Neural cell (in vitro differentiated cells): ENCODE data around the gene ZCCHC10. TPM values are rescaled to one million over a fixed set of nuclear protein-coding genes. Genes with fewer than 3 reads are reported as not detected.

Source experiments
- H2AFZ ChIP-seq: fragments of 200-600, 300-800 bp; sonication (generic), shearing (Covaris generic); 2 replicates; pipeline ENCODE4 v1.6.0; 2014; ENCODE audit warnings: low read depth, mild to moderate bottlenecking, antibody characterized with exemption, low read length, moderate library complexity
- H3F3A ChIP-seq: fragments of 200-600 bp; shearing (Covaris generic); 2 replicates; pipeline ENCODE4 v1.6.1; 2016; ENCODE audit warnings: mild to moderate bottlenecking, moderate library complexity, mixed read lengths, antibody characterized with exemption, low read length; ENCODE audit not compliant: insufficient read depth, poor library complexity, severe bottlenecking
- H3K27ac ChIP-seq: fragments of 200-600, 300-800 bp; sonication (generic), shearing (Covaris generic); 2 replicates; pipeline ENCODE4 v1.5.1; 2014; ENCODE audit warnings: mild to moderate bottlenecking, low read length, moderate library complexity
- H3K27me3 ChIP-seq: fragments of 300-800, 200-600 bp; sonication (generic), shearing (Covaris generic); 2 replicates; pipeline ENCODE4 v1.6.0; 2014; ENCODE audit warnings: mild to moderate bottlenecking, low read depth, low read length, moderate library complexity; ENCODE audit not compliant: insufficient read depth
- H3K36me3 ChIP-seq: fragments of 300-800, 200-600 bp; sonication (generic), shearing (Covaris generic); 2 replicates; pipeline ENCODE4 v1.5.1; 2014; ENCODE audit warnings: mild to moderate bottlenecking, antibody characterized with exemption, low read length, moderate library complexity; ENCODE audit not compliant: insufficient read depth
- H3K4me2 ChIP-seq: fragments of 300-800, 200-600 bp; sonication (generic), shearing (Covaris generic); 2 replicates; pipeline ENCODE4 v1.6.0; 2014; ENCODE audit warnings: mild to moderate bottlenecking, low read length
- H3K4me3 ChIP-seq: fragments of 300-800, 200-600 bp; sonication (generic), shearing (Covaris generic); 2 replicates; pipeline ENCODE4 v1.5.1; 2014; ENCODE audit warnings: mild to moderate bottlenecking, low read length, moderate library complexity
- H3K79me2 ChIP-seq: fragments of 200-600 bp; shearing (Covaris generic); replicated peaks from 2 replicates; pipeline ENCODE4 v1.6.0; 2014; ENCODE audit warnings: mild to moderate bottlenecking, low read length, moderate library complexity; ENCODE audit not compliant: insufficient read depth
- H3K9ac ChIP-seq: fragments of 300-800, 200-600 bp; sonication (generic), shearing (Covaris generic); 2 replicates; pipeline ENCODE4 v1.6.1; 2016; ENCODE audit warnings: mild to moderate bottlenecking, low read length, mixed read lengths
- H3K9me2 ChIP-seq: fragments of 200-600 bp; shearing (Covaris generic); 2 replicates; pipeline ENCODE4 v1.6.1; 2016; ENCODE audit warnings: mild to moderate bottlenecking, low read length, mixed read lengths; ENCODE audit not compliant: insufficient read depth
- H3K9me3 ChIP-seq: fragments of 200-600, 300-800 bp; sonication (generic), shearing (Covaris generic); 2 replicates; pipeline ENCODE4 v1.6.1; 2016; ENCODE audit warnings: mild to moderate bottlenecking, mixed run types, low read length, moderate library complexity, mixed read lengths
- H4K20me1 ChIP-seq: fragments of 200-600 bp; shearing (Covaris generic); 2 replicates; pipeline ENCODE4 v1.6.1; 2016; ENCODE audit warnings: mild to moderate bottlenecking, mixed run types; ENCODE audit not compliant: insufficient read depth
- EP300 ChIP-seq: fragments of 450-650 bp; conservative IDR thresholded peaks from 2 replicates; pipeline ENCODE4 v1.6.1; 2014; ENCODE audit warnings: antibody characterized with exemption, mild to moderate bottlenecking, moderate library complexity; ENCODE audit not compliant: poor library complexity, severe bottlenecking
- EZH2 ChIP-seq: fragments of 200-600, 300-800 bp; shearing (Covaris generic), sonication (generic); IDR thresholded peaks from 2 replicates; pipeline ENCODE4 v1.6.1; 2014; ENCODE audit warnings: antibody characterized with exemption, low read length, borderline replicate concordance, mild to moderate bottlenecking; ENCODE audit not compliant: insufficient read depth, poor library complexity, severe bottlenecking
- MXI1 ChIP-seq: fragments of 450-650 bp; conservative IDR thresholded peaks from 2 replicates; pipeline ENCODE4 v1.6.1; 2014; ENCODE audit warnings: antibody characterized with exemption, mild to moderate bottlenecking; ENCODE audit not compliant: poor library complexity, severe bottlenecking
- POLR2AphosphoS5 ChIP-seq: IDR thresholded peaks from 2 replicates; pipeline ENCODE4 v1.6.1; 2012
- RAD21 ChIP-seq: fragments of 450-650 bp; conservative IDR thresholded peaks from 2 replicates; pipeline ENCODE4 v1.6.1; 2014; ENCODE audit warnings: antibody characterized with exemption, mild to moderate bottlenecking, moderate library complexity
- SMC3 ChIP-seq: fragments of 450-650 bp; conservative IDR thresholded peaks from 2 replicates; pipeline ENCODE4 v1.6.1; 2014; ENCODE audit warnings: antibody characterized with exemption, mild to moderate bottlenecking, moderate library complexity; ENCODE audit not compliant: poor library complexity
- TAF1 ChIP-seq: IDR thresholded peaks from 2 replicates; pipeline ENCODE4 v1.6.1; 2012; ENCODE audit warnings: low read depth
- polyA plus RNA-seq: library from polyadenylated mRNA; depleted of rRNA; stranded (reverse); fragments of >200 nt; gene quantifications from 2 replicates; pipeline ENCODE4 v1.2.3, GENCODE V29; 2014
- TF ChIP-seq, protein P1 (sequence below): fragments of 450-650 bp; IDR thresholded peaks from 2 replicates; pipeline ENCODE4 v1.5.1; 2014; ENCODE audit warnings: antibody characterized with exemption, mild to moderate bottlenecking, moderate library complexity; ENCODE audit not compliant: poor library complexity, severe bottlenecking
- TF ChIP-seq, protein P2 (sequence below): IDR thresholded peaks from 2 replicates; pipeline ENCODE4 v1.6.1; 2012; ENCODE audit warnings: borderline replicate concordance

The ZCCHC10 gene
- polyA plus RNA-seq, 1 donor from 2014 or later: 68.0 TPM

DNA sequence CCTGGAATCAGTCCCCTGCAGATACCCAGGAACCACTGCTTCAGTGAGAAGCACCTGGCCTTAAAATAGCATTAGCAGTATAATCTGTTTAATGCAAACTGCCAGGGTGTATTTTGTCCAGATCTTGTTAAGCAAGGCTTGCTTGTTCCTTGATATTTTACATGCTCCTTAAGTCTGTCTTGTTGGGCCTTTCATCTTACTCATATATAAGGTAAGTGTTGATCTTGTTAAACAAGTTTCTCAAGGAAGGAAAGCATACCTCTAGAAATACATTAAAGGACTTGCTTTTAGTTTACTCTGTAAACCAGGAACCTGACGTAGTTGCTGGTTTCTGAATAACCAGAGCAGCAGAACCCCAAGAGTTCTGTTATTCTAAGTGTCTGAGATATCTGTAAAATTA lies 39.1 kb upstream of the ZCCHC10 start:
- TF ChIP-seq EP300 (no peak), POLR2AphosphoS5 (no peak), TAF1 (no peak), RAD21 (no peak), MXI1 (no peak), SMC3 (no peak), EZH2 (no peak)
- TF ChIP-seq, protein P1, sequence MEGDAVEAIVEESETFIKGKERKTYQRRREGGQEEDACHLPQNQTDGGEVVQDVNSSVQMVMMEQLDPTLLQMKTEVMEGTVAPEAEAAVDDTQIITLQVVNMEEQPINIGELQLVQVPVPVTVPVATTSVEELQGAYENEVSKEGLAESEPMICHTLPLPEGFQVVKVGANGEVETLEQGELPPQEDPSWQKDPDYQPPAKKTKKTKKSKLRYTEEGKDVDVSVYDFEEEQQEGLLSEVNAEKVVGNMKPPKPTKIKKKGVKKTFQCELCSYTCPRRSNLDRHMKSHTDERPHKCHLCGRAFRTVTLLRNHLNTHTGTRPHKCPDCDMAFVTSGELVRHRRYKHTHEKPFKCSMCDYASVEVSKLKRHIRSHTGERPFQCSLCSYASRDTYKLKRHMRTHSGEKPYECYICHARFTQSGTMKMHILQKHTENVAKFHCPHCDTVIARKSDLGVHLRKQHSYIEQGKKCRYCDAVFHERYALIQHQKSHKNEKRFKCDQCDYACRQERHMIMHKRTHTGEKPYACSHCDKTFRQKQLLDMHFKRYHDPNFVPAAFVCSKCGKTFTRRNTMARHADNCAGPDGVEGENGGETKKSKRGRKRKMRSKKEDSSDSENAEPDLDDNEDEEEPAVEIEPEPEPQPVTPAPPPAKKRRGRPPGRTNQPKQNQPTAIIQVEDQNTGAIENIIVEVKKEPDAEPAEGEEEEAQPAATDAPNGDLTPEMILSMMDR: no peak
- TF ChIP-seq, protein P2, sequence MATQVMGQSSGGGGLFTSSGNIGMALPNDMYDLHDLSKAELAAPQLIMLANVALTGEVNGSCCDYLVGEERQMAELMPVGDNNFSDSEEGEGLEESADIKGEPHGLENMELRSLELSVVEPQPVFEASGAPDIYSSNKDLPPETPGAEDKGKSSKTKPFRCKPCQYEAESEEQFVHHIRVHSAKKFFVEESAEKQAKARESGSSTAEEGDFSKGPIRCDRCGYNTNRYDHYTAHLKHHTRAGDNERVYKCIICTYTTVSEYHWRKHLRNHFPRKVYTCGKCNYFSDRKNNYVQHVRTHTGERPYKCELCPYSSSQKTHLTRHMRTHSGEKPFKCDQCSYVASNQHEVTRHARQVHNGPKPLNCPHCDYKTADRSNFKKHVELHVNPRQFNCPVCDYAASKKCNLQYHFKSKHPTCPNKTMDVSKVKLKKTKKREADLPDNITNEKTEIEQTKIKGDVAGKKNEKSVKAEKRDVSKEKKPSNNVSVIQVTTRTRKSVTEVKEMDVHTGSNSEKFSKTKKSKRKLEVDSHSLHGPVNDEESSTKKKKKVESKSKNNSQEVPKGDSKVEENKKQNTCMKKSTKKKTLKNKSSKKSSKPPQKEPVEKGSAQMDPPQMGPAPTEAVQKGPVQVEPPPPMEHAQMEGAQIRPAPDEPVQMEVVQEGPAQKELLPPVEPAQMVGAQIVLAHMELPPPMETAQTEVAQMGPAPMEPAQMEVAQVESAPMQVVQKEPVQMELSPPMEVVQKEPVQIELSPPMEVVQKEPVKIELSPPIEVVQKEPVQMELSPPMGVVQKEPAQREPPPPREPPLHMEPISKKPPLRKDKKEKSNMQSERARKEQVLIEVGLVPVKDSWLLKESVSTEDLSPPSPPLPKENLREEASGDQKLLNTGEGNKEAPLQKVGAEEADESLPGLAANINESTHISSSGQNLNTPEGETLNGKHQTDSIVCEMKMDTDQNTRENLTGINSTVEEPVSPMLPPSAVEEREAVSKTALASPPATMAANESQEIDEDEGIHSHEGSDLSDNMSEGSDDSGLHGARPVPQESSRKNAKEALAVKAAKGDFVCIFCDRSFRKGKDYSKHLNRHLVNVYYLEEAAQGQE: no peak
- H3K79me2 ChIP-seq: peaks cover 24% of the 10 kb centered on the region
- peaks cover 6% of the 10 kb centered on the region for H4K20me1 ChIP-seq
- H3K9me2 ChIP-seq: no peaks in the 10 kb centered on the region
- H3K27ac ChIP-seq: no peak overlapping the region
- H3K9ac ChIP-seq: no peak overlapping the region
- no peaks in the 10 kb centered on the region for H3K9me3 ChIP-seq
- no peak overlapping the region for H3K4me2 ChIP-seq
- no peaks in the 10 kb centered on the region for H3F3A ChIP-seq
- no peaks in the 10 kb centered on the region for H3K27me3 ChIP-seq
- no peak overlapping the region for H2AFZ ChIP-seq
- H3K36me3 ChIP-seq: no peaks in the 10 kb centered on the region
- no peak overlapping the region for H3K4me3 ChIP-seq

DNA sequence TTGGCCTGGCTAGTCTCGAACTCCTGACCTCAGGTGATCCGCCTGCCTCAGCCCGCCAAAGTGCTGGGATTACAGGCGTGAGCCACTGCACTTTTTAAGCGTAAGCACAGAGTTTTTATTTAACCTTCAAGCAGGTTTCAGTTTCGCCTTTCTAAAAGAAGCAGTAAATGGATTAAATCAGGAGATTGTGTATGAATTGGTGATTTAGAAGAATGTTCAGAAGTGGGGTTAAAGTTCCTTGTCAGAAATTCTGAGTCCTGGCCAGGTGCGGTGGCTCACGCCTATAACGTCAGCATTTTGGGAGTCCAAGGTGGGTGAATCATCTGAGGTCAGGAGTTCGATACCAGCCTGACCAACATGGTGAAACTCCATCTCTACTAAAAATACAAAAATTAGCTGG lies 37.6 kb upstream of the ZCCHC10 start:
- Histone ChIP-seq H4K20me1 (peaks cover 6% of the 10 kb centered on the region), H2AFZ (no peak overlapping the region), H3K9me3 (no peaks in the 10 kb centered on the region), H3K36me3 (no peaks in the 10 kb centered on the region), H3K9me2 (no peaks in the 10 kb centered on the region), H3K27me3 (no peaks in the 10 kb centered on the region), H3K27ac (no peak overlapping the region), H3K4me3 (no peak overlapping the region), H3K79me2 (peaks cover 38% of the 10 kb centered on the region), H3K9ac (no peak overlapping the region), H3F3A (no peaks in the 10 kb centered on the region), H3K4me2 (no peak overlapping the region)
- TF ChIP-seq MXI1 (no peak), EP300 (no peak), POLR2AphosphoS5 (no peak)
- TF ChIP-seq, protein P1: no peak
